A673 (cell line): Measurements from ENCODE around the gene DLGAP1. TPM values are rescaled to one million over a fixed set of nuclear protein-coding genes. Genes with fewer than 3 reads are reported as not detected.

Source experiments
- BruUV-seq: library from RNA; stranded (reverse); fragments of 400-500 nt; replicated peaks from 2 replicates; lab custom pipeline; 2021; lab: Mats Ljungman, UMichigan
- CTCF ChIA-PET: fragments of 300-600 bp; sonication (Branson Sonifier 250); formaldehyde crosslinking; loops from one replicate; lab custom pipeline; 2022; ENCODE audit warnings: antibody characterized with exemption; lab: Charles Lee
- POLR2A ChIA-PET: fragments of 300-600 bp; sonication (Branson Sonifier 250); formaldehyde crosslinking; loops from one replicate; lab custom pipeline; 2022; ENCODE audit warnings: antibody characterized with exemption; ENCODE audit not compliant: low non-redundant PET; lab: Charles Lee
- DNase-seq: peaks from one replicate; pipeline ENCODE4 v3.0.0-alpha.2; 2015; ENCODE audit warnings: low spot score
- H3K27ac ChIP-seq: fragments of 200-600 bp; sonication (generic); 2 replicates; pipeline ENCODE4 v1.5.1; 2016; ENCODE audit warnings: mixed run types, low read depth, mild to moderate bottlenecking, mixed read lengths, antibody characterized with exemption, low read length; ENCODE audit not compliant: poor library complexity, severe bottlenecking
- H3K27me3 ChIP-seq: fragments of 200-600 bp; sonication (generic); replicated peaks from 2 replicates; pipeline ENCODE4 v1.6.1; 2017; ENCODE audit warnings: mixed run types, low read depth, mild to moderate bottlenecking, mixed read lengths, antibody characterized with exemption, low read length; ENCODE audit not compliant: insufficient read depth, poor library complexity
- H3K36me3 ChIP-seq: fragments of 200-600 bp; sonication (generic); 2 replicates; pipeline ENCODE4 v1.6.1; 2016; ENCODE audit warnings: mixed run types, mild to moderate bottlenecking, mixed read lengths, antibody characterized with exemption, low read length; ENCODE audit not compliant: insufficient read depth, poor library complexity, severe bottlenecking
- H3K4me1 ChIP-seq: fragments of 200-600 bp; sonication (generic); 2 replicates; pipeline ENCODE4 v1.6.1; 2017; ENCODE audit warnings: mixed run types, mild to moderate bottlenecking, mixed read lengths, antibody characterized with exemption, low read length; ENCODE audit not compliant: insufficient read depth, poor library complexity, severe bottlenecking
- H3K4me3 ChIP-seq: fragments of 200-600 bp; sonication (generic); 2 replicates; pipeline ENCODE4 v1.5.1; 2016; ENCODE audit warnings: low read depth, mixed run types, mild to moderate bottlenecking, mixed read lengths, low read length; ENCODE audit not compliant: poor library complexity, severe bottlenecking
- H3K9me3 ChIP-seq: fragments of 200-600 bp; sonication (generic); 2 replicates; pipeline ENCODE4 v1.6.1; 2016; ENCODE audit warnings: mixed run types, low read depth, mild to moderate bottlenecking, mixed read lengths, antibody characterized with exemption, low read length; ENCODE audit not compliant: poor library complexity, severe bottlenecking
- EZH2 ChIP-seq: fragments of 200-600 bp; sonication (generic); IDR thresholded peaks from 2 replicates; pipeline ENCODE4 v1.6.1; 2017; ENCODE audit warnings: borderline replicate concordance, low read depth, mild to moderate bottlenecking, mixed read lengths, antibody characterized with exemption, low read length; ENCODE audit not compliant: poor library complexity, severe bottlenecking
- intact Hi-C: fragments of 100-400 bp; cut with micrococcal nuclease; formaldehyde crosslinking; loops from one replicate; pipeline ENCODE4 v1.10.0; 2022; ENCODE audit not compliant: unreplicated experiment
- total RNA-seq: library from RNA; stranded (reverse); gene quantifications from 2 replicates; pipeline ENCODE4 v1.2.3, GENCODE V29; 2021
- TF ChIP-seq, protein P1 (sequence below): fragments of 300-800, 200-600 bp; sonication (generic); conservative IDR thresholded peaks from 2 replicates; pipeline ENCODE4 v1.5.1; 2017; ENCODE audit warnings: low read depth, mild to moderate bottlenecking, antibody characterized with exemption, low read length, moderate library complexity, mixed read lengths

DLGAP1 gene
- total RNA-seq, 1 experiment from 2014 or later: 135 TPM

- Histone ChIP-seq H3K36me3 (peaks cover 44% of the 10 kb centered on the region), H3K4me3 (no peak overlapping the region), H3K9me3 (peaks cover 9% of the 10 kb centered on the region), H3K27ac (no peak overlapping the region), H3K27me3 (no peaks in the 10 kb centered on the region), H3K4me1 (peaks cover 4% of the 10 kb centered on the region)
- no peak for DNase-seq
- POLR2A ChIA-PET: no interaction called here
- CTCF ChIA-PET: no interaction called here
- TF ChIP-seq EZH2: no peak
- TF ChIP-seq, protein P1, sequence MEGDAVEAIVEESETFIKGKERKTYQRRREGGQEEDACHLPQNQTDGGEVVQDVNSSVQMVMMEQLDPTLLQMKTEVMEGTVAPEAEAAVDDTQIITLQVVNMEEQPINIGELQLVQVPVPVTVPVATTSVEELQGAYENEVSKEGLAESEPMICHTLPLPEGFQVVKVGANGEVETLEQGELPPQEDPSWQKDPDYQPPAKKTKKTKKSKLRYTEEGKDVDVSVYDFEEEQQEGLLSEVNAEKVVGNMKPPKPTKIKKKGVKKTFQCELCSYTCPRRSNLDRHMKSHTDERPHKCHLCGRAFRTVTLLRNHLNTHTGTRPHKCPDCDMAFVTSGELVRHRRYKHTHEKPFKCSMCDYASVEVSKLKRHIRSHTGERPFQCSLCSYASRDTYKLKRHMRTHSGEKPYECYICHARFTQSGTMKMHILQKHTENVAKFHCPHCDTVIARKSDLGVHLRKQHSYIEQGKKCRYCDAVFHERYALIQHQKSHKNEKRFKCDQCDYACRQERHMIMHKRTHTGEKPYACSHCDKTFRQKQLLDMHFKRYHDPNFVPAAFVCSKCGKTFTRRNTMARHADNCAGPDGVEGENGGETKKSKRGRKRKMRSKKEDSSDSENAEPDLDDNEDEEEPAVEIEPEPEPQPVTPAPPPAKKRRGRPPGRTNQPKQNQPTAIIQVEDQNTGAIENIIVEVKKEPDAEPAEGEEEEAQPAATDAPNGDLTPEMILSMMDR: no peak
- intact Hi-C loops: no loop called here
- BruUV-seq: no TSS peak
These were observed 672.2 kb downstream of the DLGAP1 start for GRCh38 chr18:3782901-3783300.

DNA sequence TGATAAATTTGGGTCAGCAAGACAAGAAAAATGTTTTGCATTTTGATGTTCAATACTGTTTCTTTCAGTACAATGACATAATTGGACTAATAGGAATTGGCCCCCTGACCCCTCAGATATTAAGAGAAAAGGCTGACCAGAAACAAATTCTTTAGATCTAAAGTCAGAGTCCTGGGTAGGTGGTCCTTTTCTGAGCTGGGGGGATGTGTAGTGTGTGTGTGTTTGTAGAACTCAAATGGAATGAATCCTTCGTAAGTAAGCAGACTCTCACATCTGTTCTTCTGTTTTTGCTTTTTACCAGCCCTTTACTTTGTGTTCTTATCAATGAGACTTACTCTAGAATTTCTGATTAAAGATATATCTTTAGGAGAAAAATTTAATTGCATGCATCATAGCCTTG is 677.4 kb downstream of the DLGAP1 start:
- DNase-seq: no peak
- intact Hi-C loops: no loop called here
- Histone ChIP-seq H3K4me3 (no peak overlapping the region), H3K27ac (no peak overlapping the region), H3K4me1 (peaks cover 26% of the 10 kb centered on the region), H3K9me3 (no peaks in the 10 kb centered on the region), H3K36me3 (peaks cover 33% of the 10 kb centered on the region), H3K27me3 (no peaks in the 10 kb centered on the region)
- BruUV-seq: no TSS peak
- POLR2A ChIA-PET: no interaction called here
- CTCF ChIA-PET: no interaction called here
- TF ChIP-seq EZH2: no peak
- TF ChIP-seq, protein P1: no peak

- TF ChIP-seq EZH2: no peak
- TF ChIP-seq, protein P1: no peak
- POLR2A ChIA-PET: no interaction called here
- H3K9me3 ChIP-seq: no peaks in the 10 kb centered on the region
- DNase-seq: no peak
- no peak overlapping the region for H3K27ac ChIP-seq
- intact Hi-C loops: no loop called here
- CTCF ChIA-PET: no interaction called here
- peaks cover 32% of the 10 kb centered on the region for H3K4me1 ChIP-seq
- H3K36me3 ChIP-seq: peaks cover 28% of the 10 kb centered on the region
- no peak overlapping the region for H3K4me3 ChIP-seq
- BruUV-seq: no TSS peak
- H3K27me3 ChIP-seq: no peaks in the 10 kb centered on the region
These were observed 678.0 kb downstream of the DLGAP1 start for GRCh38 chr18:3777122-3777521.
